Stimulated activated CD4-positive, alpha-beta T cell treated with anti-CD3 and anti-CD28 coated beads, Interleukin-1b, Interleukin-23, amount 100 ng/mL, for 4 hours (primary cell): Measurements from ENCODE around the gene PINLYP.
"Not testable (repeated sequence)": the region's sequence is repeated elsewhere in the genome, so short reads cannot be mapped to it uniquely, and the experiment has no call there.

Source experiments
- DNase-seq, 2 donors: peaks; one replicate each; pipeline ENCODE4 v3.0.0-alpha.2; 2020; ENCODE audit warnings: low read depth in 2 of 2

Gene PINLYP

DNA sequence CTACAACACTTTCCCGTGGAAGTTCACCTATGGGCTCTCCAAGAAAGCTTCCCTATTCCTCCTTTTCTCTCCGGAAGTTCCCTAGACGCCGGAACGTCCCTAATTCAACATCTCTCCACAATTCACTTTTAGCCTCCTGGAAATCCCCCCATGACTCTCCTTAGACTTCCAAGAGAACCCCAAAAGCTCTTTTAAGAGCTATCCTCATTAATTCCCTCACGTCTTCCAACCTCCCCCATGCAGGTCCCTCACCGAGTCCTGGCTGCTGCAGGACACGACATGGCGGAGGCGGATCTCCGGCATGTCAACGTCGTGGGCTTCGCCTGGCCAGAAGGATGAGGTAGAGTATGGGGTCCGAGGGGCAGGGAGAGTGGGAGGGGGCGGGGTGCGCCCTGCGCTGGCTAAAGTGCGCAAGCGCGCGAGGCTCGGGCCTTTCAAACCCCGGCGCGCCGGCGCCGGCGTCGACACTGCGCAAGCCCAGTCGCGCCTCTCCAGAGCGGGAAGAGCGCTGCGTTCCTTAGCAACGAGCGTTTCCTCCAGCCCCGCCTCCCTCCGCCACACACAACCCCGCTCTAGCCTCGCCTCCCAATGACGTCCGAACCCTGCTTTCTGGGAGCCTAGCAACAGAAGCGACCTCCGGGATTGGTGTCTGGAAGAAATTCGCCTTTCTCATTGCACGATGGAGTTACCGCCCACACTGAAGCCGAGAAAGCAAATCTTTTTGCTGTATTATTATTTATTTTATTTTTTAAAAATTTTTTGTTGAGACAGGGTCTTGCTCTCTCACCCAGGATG, at the start of gene PINLYP, which contains the start of gene XRCC1:
PINLYP (plus strand) TSS at position 646 of the 795 bp plus-strand sequence. CDS start 1,391 bp downstream, outside the sequence.
XRCC1 (minus strand) TSS at position 372 of the 795 bp plus-strand sequence; CDS start at position 303, 69 bp downstream.
- peak; percentile 90 to 92 for DNase-seq

DNA sequence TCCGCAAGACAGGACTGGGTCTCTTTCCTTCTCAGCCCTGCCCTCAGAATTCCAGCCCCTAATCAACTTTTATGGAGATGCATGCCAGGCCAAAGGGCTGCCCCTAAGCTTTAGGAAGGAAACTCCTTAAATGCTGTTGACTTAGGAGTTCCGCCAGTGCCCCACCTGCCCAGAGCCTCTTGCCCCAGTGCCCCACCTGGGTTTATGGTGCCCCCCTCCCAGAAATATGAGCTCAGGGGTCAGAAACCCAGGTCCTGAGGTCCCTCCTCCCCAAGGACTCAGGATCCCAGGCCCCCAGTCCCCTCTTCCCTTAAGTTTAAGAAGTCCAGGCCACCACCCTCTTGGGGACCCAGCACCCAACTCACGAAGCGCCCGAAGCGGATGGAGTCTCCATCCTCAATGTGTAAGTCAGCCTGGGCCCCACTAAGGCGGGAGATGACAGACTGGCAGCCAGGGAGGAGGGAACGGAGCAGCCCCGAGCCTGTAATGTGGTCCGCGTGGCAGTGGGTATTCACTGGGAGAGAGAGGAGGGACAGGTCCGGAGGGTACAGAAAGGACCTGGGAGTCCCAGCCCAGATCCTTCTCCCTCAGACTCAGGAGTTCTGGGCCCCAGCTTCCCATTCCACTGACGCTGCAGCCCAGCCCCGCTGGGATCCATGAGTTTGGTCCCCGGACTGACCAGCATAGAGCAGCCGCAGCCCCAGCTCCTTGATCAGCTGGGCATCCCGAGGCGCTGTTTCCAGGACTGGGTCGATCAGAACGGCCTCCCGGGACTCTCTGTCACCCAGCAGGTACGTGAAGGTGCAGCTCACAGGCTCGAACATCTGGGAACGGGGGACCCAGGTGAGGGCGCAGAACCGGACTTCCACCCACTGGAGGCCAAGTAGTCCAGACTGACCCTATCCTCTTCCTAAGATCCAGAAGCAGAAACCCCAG, 49.5 kb upstream of the PINLYP start:
- DNase-seq = no peak

- peak in 1 of 2 donors; percentile 75 for DNase-seq
Measured at GRCh38 chr19:43526884-43527859, 48.4 kb upstream of the PINLYP start, which contains the start of gene ETHE1. Gene ETHE1, minus strand, starts transcription at chr19:43527201. Its CDS starts 24 bp downstream, at chr19:43527177.

DNA sequence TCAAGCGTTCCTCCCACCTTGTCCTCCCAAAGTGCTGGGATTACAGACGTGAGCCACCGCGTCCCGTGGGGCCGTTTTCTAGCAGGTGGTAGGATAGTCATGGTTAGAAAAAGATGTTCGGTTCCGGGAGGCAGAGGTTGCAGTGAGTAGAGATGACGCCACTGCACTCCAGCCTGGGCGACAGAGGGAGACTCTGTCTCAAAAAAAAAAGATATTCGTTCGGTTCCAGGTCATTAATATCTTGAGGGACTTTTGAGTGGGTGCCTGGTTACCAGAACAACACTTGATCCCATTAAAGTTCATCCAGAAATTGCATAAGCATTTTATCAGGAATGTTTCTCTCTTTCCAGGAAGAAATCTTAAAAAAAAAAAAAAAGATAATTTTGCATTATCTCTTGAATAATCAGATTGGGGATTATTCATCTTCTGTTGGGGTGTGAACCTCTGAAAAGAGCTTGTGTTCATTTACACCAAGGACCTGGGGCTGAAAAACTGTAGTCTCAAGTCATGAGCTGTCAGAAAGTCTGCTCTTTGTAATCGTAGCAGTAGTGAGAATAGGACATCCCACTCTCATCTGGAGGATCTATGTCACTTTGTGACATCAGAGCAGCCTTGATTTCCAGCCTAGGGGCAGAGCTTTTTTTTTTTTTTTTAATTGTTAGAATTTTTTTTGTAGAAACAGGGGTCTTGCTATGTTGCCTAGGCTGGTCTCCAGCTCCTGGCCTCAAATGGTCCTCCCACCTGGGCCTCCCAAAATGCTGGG, 47.6 kb upstream of the PINLYP start:
- no peak for DNase-seq

DNA sequence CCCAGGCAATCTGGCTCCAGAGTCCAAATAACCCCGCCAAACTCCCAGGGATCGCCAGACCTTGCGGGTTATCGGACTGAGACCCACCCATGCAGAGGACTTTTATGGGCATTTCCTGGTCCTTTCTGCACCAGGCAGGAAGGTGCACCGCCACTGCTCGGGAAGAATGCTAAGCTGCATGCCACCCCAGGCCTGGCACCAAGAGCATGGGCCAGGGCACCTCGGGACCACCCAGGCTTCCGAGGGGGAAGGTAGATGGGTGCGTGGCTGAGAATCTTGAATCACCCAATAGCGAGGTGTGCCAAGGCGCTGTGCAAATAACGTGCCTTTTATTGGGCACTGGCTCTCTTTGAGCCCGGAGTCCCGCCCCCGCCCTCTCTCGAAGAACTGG, 43.0 kb upstream of the PINLYP start:
- peak in 1 of 2 donors; percentile 34 for DNase-seq

GRCh38 chr19:43532962-43533545, 42.5 kb upstream of the PINLYP start, which contains the start of gene ZNF575:
Gene ZNF575, plus strand, starts transcription at chr19:43533188. Its CDS starts 1,235 bp downstream, at chr19:43534423.
- DNase-seq = peak; percentile 75 to 78

DNA sequence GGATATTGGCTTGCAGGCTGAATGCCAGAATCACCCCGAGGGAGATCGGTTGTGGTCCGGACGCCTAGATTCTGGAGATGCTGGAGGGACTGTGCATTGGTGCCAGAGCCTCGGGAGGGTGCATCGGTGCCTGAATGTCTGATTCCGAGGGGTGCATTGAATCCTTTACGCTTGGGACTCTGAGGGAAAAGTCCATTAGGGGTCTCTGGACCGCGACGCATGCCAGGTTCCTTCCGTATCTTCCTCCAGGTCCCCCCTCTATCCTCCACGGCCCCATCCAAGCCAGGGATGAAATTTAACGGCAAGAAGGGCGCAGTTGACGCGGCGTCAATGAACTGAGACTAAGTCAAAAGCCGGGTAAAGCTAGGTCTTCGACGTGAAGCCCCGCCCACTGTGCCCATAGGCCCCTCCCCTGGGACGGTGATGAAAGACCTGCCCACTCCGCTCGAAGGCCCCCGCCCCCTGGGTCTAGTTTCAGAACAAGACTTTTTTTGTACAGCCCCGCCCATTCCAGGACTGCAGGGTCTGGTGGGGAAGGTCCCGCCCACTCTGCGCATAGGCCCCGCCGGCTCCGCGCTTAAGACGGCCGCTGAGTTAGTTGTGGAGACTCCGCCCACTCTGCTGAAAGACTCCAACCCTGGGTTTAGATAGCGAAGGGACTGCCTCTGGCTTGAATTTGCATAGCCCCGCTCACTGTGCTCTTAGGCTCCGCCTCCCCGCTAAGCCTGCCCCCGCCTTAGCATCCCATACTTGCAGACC, 41.9 kb upstream of the PINLYP start:
- peak; percentile 88 to 91 for DNase-seq

DNA sequence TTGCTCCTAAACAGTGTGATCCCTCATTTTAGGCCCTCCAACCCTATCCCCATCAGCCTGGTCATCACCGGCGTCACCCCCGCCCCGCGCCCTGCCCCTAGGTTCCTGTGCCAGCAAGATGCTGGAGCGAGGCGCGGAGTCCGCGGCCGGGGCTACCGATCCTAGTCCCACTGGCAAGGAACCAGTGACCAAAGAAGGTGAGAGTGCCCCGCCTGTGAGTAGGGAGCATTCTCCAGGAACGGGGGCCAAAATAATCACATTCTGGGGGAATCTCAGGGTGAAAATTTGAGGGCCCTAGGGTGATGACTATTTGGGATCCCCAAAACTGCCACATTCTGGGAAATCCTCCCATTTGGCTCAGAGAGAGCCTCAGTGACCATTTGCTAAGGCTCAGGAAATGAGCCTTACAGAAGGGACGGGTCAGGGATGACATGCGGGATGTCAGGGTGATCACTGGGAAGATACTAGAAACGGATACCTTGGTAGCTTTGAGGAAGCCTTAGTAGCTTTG, 41.2 kb upstream of the PINLYP start:
- DNase-seq = no peak

DNA sequence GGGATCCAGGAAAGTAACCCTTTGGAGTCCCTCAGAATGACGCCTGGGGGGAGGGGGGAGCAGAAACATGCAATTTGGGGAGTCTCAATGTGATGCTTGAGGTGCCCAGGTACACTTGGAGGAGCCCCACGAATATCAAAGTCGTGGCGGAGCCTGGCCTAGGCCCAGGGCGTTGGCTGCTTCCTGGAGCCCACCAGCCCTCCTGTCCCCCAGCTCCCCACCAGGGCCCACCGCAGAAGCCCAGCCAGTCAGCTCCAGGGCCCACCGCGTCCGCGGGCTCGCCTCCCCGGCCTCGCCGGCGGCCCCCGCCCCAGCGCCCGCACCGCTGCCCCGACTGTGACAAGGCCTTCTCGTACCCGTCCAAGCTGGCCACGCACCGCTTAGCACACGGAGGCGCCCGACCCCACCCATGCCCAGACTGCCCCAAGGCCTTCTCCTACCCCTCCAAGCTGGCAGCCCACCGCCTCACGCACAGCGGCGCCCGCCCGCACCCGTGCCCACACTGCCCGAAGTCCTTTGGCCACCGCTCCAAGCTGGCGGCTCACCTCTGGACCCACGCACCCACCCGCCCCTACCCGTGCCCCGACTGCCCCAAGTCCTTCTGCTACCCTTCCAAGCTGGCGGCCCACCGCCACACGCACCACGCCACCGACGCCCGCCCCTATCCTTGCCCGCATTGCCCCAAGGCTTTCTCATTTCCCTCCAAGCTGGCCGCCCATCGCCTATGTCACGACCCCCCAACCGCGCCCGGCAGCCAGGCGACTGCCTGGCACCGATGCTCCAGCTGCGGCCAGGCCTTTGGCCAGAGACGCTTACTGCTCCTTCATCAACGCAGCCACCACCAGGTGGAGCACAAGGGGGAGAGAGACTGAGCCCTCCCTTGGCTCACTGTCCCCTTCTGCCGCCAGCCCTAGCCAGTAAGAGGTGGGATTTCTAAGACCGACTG, 40.5 kb upstream of the PINLYP start:
- peak in 1 of 2 donors; percentile 28 for DNase-seq

GRCh38 chr19:43538922-43539321, 36.7 kb upstream of the PINLYP start:
- DNase-seq = no peak

DNA sequence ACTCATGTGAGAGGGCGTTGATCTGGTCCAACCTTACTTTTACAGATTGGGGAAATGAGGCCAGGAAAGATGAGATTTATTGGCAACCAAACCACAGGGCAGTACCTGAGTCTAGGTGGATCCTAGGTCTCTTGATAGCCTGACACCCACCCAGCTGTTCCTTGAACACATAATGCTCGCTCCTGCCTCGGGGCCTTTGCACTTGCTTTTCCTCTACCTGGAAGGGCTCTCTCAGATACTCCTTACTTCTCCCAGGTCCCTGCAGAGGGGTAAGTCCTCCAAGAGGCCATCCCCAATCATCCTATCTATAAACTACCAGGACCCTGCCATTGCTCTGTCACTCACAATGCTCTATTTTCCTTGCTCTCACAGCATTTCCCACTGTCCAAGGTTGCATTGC, 35.2 kb upstream of the PINLYP start:
- no peak for DNase-seq

DNA sequence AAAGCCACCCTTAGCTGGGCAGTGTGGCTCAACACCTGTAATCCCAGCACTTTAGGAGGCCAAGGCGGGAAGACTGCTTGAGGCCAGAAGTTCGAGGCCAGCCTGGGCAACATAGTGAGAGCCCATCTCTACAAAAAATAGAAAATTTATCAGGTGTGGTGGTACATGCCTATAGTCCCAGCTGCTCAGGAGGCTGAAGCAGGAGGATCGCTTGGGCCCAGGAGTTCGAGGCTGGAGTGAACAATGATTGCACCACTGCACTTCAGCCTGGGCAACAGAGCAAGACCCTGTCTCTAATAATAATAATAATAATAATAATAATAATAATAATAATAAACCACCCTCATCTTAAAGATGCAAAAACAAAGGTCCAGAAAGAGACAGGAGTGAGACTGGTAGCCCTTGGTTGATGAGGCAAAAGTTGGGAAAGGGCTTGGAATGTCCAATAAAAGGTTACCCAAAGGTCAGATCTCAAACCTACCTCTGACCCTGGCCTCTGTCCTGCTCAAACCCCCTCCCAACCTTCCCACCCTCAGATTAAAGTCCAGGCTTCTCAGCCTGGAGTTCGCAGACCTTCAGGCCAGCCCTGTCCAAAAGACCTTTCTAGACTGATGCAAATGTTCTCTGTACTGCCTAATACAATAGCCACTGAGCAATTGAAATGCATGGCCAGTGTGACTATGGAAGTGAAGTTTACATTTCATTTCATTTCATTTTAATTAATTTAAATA, 33.5 kb upstream of the PINLYP start:
- DNase-seq = no peak

GRCh38 chr19:43544077-43544476, 31.5 kb upstream of the PINLYP start:
- DNase-seq = no peak

GRCh38 chr19:43545276-43545675, 30.3 kb upstream of the PINLYP start:
- DNase-seq = no peak

DNA sequence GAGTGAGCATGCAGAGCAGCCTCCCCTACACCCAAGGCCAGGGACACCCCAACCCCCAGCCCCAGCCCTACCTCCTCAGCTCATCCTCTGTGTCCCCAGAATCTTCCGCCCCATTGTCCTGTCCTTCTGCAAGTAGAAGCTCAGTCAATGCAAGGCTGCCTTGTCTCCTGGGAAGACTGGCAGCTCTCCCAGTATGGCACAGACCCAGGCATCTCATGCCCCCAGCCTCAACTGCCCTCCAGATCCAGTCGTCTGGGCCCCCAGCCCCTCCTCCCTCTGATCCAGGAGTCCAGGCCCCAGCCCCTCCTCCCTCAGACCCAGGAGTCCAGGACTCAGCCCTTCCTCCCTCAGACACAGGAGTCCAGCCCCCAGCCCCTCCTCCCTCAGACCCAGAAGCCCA, 29.6 kb upstream of the PINLYP start:
- DNase-seq = no peak

GRCh38 chr19:43546581-43546980, 29.0 kb upstream of the PINLYP start:
- DNase-seq = no peak

- DNase-seq = not testable (repeated sequence)
Measured at GRCh38 chr19:43547926-43548325, 27.7 kb upstream of the PINLYP start.
